ENCODE data around the gene UNKL.

UNKL gene

DNA sequence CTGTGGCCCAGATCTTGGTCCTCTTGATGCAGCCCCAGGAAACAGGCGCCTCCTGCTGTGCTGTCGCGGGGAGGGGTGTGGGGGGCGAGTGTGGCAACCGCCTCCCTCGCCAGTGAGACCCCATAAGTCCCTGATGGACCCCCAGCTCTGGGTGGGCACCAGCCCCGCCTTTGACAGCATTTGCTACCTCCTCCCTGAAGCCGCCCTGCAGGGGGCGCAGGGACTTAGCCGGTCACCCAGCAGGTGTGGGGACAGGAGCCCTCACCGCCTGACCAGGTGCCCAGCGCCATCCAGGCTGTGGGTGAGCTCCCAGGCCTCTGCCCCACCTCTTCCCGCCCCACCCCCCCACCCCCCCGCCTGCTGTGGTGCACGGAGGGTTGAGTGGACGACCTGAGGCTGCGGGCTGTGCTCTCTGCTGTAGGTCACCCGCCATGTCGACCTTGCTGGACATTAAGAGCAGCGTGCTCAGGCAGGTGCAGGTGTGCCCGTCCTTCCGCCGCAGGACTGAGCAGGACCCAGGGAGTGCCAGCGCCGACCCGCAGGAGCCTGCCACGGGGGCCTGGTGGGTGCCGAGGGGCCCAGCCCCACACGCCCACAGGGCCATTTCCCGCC lies 76.3 kb downstream of the UNKL start:
- peak; percentile 32 for TF ChIP-seq CTCF (IDR thresholded peaks at IDR 0.05; ENCODE audit: low read depth, low read length)
- TF ChIP-seq, protein P1, sequence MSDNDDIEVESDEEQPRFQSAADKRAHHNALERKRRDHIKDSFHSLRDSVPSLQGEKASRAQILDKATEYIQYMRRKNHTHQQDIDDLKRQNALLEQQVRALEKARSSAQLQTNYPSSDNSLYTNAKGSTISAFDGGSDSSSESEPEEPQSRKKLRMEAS (IDR thresholded peaks at IDR 0.05; ENCODE audit: low read depth, low read length): no peak
- no peak for TF ChIP-seq MYC (IDR thresholded peaks at IDR 0.05; ENCODE audit: low read depth, low read length)
- no peak for TF ChIP-seq POLR2A (IDR thresholded peaks at IDR 0.05; ENCODE audit: extremely low read depth, insufficient read length)
- DNase-seq (ENCODE audit: low read depth): peak; percentile 28
- H3K4me3 ChIP-seq (ENCODE audit: low read depth, low read length): no peak overlapping the region

DNA sequence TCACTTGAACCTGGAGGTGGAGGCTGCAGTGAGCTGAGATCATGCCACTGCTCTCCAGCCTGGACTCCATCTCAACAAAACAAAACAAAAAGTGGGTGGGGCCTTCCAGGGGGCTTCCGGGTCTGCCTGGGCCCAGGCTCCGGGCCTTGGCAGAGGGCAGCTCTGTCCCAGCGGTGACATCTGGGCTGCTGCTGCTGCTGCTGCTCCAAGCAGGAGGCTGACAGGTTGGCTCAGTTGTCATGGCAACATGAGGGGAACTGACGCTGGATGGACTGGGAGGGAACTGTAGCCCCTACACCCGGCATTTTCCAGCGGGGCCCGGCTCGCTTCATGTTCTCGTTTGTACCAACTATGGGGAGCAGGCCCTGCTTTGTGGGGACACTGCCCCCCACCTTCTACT lies 77.0 kb downstream of the UNKL start:
- DNase-seq (ENCODE audit: low read depth): peak; percentile 32
- TF ChIP-seq, protein P1 (IDR thresholded peaks at IDR 0.05; ENCODE audit: low read depth, low read length): no peak
- TF ChIP-seq MYC (IDR thresholded peaks at IDR 0.05; ENCODE audit: low read depth, low read length): no peak
- TF ChIP-seq CTCF (IDR thresholded peaks at IDR 0.05; ENCODE audit: low read depth, low read length): no peak
- TF ChIP-seq POLR2A (IDR thresholded peaks at IDR 0.05; ENCODE audit: extremely low read depth, insufficient read length): no peak
- no peak overlapping the region for H3K4me3 ChIP-seq (ENCODE audit: low read depth, low read length)

DNA sequence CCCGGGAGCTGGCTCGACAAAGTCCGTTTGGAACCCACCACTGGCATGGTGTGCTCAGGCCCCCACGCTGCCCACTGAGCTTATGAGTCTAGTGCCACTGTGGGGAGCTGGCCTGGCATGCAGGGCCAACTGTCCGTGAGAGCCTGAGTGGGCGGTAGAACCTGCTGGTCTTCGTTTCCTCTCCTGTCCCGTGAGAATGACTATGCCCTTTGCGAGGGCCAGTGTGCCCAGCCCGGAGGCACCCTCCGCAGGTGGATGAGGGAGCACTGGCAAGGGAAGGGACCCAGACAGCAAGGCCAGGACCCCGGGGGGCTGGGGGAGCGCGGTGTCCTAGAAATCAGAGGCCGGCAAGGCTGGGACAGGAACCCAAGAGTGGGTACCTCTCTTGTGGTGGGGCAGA lies 77.9 kb downstream of the UNKL start:
- no peak for DNase-seq (ENCODE audit: low read depth)
- H3K4me3 ChIP-seq (ENCODE audit: low read depth, low read length): no peak overlapping the region
- TF ChIP-seq CTCF (IDR thresholded peaks at IDR 0.05; ENCODE audit: low read depth, low read length) (no peak), POLR2A (IDR thresholded peaks at IDR 0.05; ENCODE audit: extremely low read depth, insufficient read length) (no peak), MYC (IDR thresholded peaks at IDR 0.05; ENCODE audit: low read depth, low read length) (no peak)
- TF ChIP-seq, protein P1 (IDR thresholded peaks at IDR 0.05; ENCODE audit: low read depth, low read length): no peak

- DNase-seq (ENCODE audit: low read depth): no peak
- H3K4me3 ChIP-seq (ENCODE audit: low read depth, low read length): no peak overlapping the region
Observed at GRCh38 chr16:1335996-1336395, 78.5 kb downstream of the UNKL start.

DNA sequence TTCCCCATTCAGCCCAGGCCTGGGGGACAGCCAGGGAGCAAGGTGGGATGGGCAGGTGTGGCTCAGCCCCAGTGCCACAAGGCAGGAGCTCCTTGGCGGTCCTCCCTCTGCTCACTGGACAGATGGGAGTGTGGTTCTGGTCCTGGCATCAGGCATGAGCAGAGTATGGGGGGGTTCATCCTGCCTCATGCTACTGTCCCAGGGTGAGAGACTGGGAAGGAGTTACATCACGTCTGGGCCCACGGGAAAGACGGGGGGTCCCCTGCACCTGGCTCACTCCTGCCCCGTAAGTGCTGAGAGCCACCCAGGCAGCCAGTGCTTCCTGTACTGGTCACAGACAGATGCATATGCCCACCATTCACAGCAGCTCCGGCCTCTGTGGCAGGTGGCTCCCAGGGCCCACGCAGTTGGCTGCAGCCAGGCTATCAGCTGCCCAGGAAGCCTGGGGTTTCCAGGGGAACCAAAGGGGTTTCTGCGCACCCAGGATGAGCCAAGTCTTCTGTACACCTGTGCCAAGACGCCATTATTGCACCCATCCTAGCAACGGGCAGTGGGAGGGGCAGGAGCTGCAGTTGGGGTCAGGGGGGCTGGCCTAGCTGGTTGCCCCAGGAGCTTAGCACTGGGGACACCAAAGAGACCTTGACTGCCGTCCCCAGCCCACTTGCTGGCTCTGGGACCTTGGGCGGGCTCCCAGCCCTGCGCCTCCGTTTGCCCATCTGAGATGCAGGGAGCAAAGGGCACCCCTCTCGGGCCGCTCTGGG lies 79.1 kb downstream of the UNKL start:
- no peak for DNase-seq (ENCODE audit: low read depth)
- TF ChIP-seq MYC (IDR thresholded peaks at IDR 0.05; ENCODE audit: low read depth, low read length) (no peak), CTCF (IDR thresholded peaks at IDR 0.05; ENCODE audit: low read depth, low read length) (no peak), POLR2A (IDR thresholded peaks at IDR 0.05; ENCODE audit: extremely low read depth, insufficient read length) (no peak)
- TF ChIP-seq, protein P1 (IDR thresholded peaks at IDR 0.05; ENCODE audit: low read depth, low read length): no peak
- H3K4me3 ChIP-seq (ENCODE audit: low read depth, low read length): no peak overlapping the region

More at GRCh38 chr16:1335996-1336395, 78.5 kb downstream of the UNKL start:
- TF ChIP-seq CTCF (IDR thresholded peaks at IDR 0.05; ENCODE audit: low read depth, low read length) (no peak), POLR2A (IDR thresholded peaks at IDR 0.05; ENCODE audit: extremely low read depth, insufficient read length) (no peak), MYC (IDR thresholded peaks at IDR 0.05; ENCODE audit: low read depth, low read length) (no peak)
- TF ChIP-seq, protein P1 (IDR thresholded peaks at IDR 0.05; ENCODE audit: low read depth, low read length): no peak

All from NB4 (cell line).